ENCODE data around the gene SLC25A6. TPM values are rescaled to one million over a fixed set of nuclear protein-coding genes. Genes with fewer than 3 reads are reported as not detected.

SLC25A6 gene
- polyA plus RNA-seq, 1 experiment = 273 TPM

GRCh38 chrX:1418901-1419544, 27.1 kb upstream of the SLC25A6 start:
- Histone ChIP-seq H3K9me3 (ENCODE audit: control insufficient read depth, insufficient read depth, low read length) (peaks cover 35% of the 10 kb centered on the region), H3K27ac (ENCODE audit: low read depth, low read length) (no peak overlapping the region), H3K27me3 (ENCODE audit: control insufficient read depth, insufficient read depth, low read length) (no peaks in the 10 kb centered on the region), H3K4me3 (ENCODE audit: low read depth, low read length) (no peak overlapping the region)
- DNase-seq (ENCODE audit: low read depth, low spot score) = no peak
- POLR2A ChIA-PET = no interaction called here
- CTCF ChIA-PET = no interaction called here
- TF ChIP-seq CTCF (IDR thresholded peaks at IDR 0.05; ENCODE audit: low read depth, low read length) = no peak

- DNase-seq (ENCODE audit: low read depth, low spot score) = no peak
- no peak overlapping the region for H3K4me3 ChIP-seq (ENCODE audit: low read depth, low read length)
- no peaks in the 10 kb centered on the region for H3K27me3 ChIP-seq (ENCODE audit: control insufficient read depth, insufficient read depth, low read length)
- ChIA-PET CTCF (no interaction called here), POLR2A (no interaction called here)
- H3K27ac ChIP-seq (ENCODE audit: low read depth, low read length) = no peak overlapping the region
- peaks cover 33% of the 10 kb centered on the region for H3K9me3 ChIP-seq (ENCODE audit: control insufficient read depth, insufficient read depth, low read length)
- no peak for TF ChIP-seq CTCF (IDR thresholded peaks at IDR 0.05; ENCODE audit: low read depth, low read length)
These were observed 26.2 kb upstream of the SLC25A6 start for GRCh38 chrX:1417921-1418771.

- POLR2A ChIA-PET = no interaction called here
- H3K4me3 ChIP-seq (ENCODE audit: low read depth, low read length) = no peak overlapping the region
- H3K27ac ChIP-seq (ENCODE audit: low read depth, low read length) = no peak overlapping the region
- H3K9me3 ChIP-seq (ENCODE audit: control insufficient read depth, insufficient read depth, low read length) = peaks cover 23% of the 10 kb centered on the region
- CTCF ChIA-PET = no interaction called here
- H3K27me3 ChIP-seq (ENCODE audit: control insufficient read depth, insufficient read depth, low read length) = no peaks in the 10 kb centered on the region
- no peak for DNase-seq (ENCODE audit: low read depth, low spot score)
- TF ChIP-seq CTCF (IDR thresholded peaks at IDR 0.05; ENCODE audit: low read depth, low read length) = no peak
These were observed 25.2 kb upstream of the SLC25A6 start for GRCh38 chrX:1416965-1417760.

- ChIA-PET CTCF (no interaction called here), POLR2A (no interaction called here)
- no peak for TF ChIP-seq CTCF (IDR thresholded peaks at IDR 0.05; ENCODE audit: low read depth, low read length)
- no peak overlapping the region for H3K4me3 ChIP-seq (ENCODE audit: low read depth, low read length)
- no peak overlapping the region for H3K27ac ChIP-seq (ENCODE audit: low read depth, low read length)
- H3K27me3 ChIP-seq (ENCODE audit: control insufficient read depth, insufficient read depth, low read length) = no peaks in the 10 kb centered on the region
- peaks cover 15% of the 10 kb centered on the region for H3K9me3 ChIP-seq (ENCODE audit: control insufficient read depth, insufficient read depth, low read length)
- no peak for DNase-seq (ENCODE audit: low read depth, low spot score)
These were observed 24.4 kb upstream of the SLC25A6 start for GRCh38 chrX:1416327-1416784.
